HL-60 (cell line): ENCODE data around the gene BIK.
A peak's percentile ranks its signal among the peaks of the same experiment; 100 is the strongest.

Source experiments
- DNase-seq, 2 experiments: peaks; one replicate each; pipeline ENCODE4 v3.0.0-alpha.2; 2010 to 2020; ENCODE audit warnings: low read depth in 1 of 2, low spot score in 1 of 2
- H3K27ac ChIP-seq: fragments of 250-450 bp; sonication (Bioruptor Pico); replicated peaks from 2 replicates; pipeline ENCODE4 v1.5.1; 2020; ENCODE audit warnings: mild to moderate bottlenecking, moderate library complexity
- H3K27me3 ChIP-seq: fragments of 250-450 bp; sonication (Bioruptor Pico); 2 replicates; pipeline ENCODE4 v1.5.1; 2021; ENCODE audit warnings: mild to moderate bottlenecking, moderate library complexity; ENCODE audit not compliant: insufficient read depth, poor library complexity, severe bottlenecking
- H3K4me3 ChIP-seq: replicated peaks from 2 replicates; pipeline ENCODE4 v1.5.1; 2011; ENCODE audit warnings: mild to moderate bottlenecking, control low read depth, low read length; ENCODE audit not compliant: insufficient read depth
- GABPA ChIP-seq: IDR thresholded peaks from 2 replicates; pipeline ENCODE4 v1.6.1; 2012; ENCODE audit warnings: low read depth
- POLR2AphosphoS5 ChIP-seq: IDR thresholded peaks from 2 replicates; pipeline ENCODE4 v1.6.1; 2012; ENCODE audit warnings: low read depth
- SPI1 ChIP-seq: IDR thresholded peaks from 2 replicates; pipeline ENCODE4 v1.6.1; 2012; ENCODE audit warnings: low read depth, mild to moderate bottlenecking, borderline replicate concordance
- TF ChIP-seq, protein P1 (sequence below): IDR thresholded peaks from one replicate; pipeline ENCODE4 v1.5.1; 2011; ENCODE audit warnings: low read length, control low read depth, inconsistent platforms; ENCODE audit not compliant: insufficient read depth
- TF ChIP-seq, protein P2 (sequence below): IDR thresholded peaks from 2 replicates; pipeline ENCODE4 v1.6.1; 2012; ENCODE audit warnings: low read depth; ENCODE audit not compliant: insufficient replicate concordance

The BIK gene

GRCh38 chr22:43106302-43106701 lies 4.2 kb upstream of the BIK start:
- no peaks in the 10 kb centered on the region for H3K27me3 ChIP-seq
- TF ChIP-seq POLR2AphosphoS5 (no peak), SPI1 (no peak), GABPA (no peak)
- TF ChIP-seq, protein P1, sequence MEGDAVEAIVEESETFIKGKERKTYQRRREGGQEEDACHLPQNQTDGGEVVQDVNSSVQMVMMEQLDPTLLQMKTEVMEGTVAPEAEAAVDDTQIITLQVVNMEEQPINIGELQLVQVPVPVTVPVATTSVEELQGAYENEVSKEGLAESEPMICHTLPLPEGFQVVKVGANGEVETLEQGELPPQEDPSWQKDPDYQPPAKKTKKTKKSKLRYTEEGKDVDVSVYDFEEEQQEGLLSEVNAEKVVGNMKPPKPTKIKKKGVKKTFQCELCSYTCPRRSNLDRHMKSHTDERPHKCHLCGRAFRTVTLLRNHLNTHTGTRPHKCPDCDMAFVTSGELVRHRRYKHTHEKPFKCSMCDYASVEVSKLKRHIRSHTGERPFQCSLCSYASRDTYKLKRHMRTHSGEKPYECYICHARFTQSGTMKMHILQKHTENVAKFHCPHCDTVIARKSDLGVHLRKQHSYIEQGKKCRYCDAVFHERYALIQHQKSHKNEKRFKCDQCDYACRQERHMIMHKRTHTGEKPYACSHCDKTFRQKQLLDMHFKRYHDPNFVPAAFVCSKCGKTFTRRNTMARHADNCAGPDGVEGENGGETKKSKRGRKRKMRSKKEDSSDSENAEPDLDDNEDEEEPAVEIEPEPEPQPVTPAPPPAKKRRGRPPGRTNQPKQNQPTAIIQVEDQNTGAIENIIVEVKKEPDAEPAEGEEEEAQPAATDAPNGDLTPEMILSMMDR: no peak
- TF ChIP-seq, protein P2, sequence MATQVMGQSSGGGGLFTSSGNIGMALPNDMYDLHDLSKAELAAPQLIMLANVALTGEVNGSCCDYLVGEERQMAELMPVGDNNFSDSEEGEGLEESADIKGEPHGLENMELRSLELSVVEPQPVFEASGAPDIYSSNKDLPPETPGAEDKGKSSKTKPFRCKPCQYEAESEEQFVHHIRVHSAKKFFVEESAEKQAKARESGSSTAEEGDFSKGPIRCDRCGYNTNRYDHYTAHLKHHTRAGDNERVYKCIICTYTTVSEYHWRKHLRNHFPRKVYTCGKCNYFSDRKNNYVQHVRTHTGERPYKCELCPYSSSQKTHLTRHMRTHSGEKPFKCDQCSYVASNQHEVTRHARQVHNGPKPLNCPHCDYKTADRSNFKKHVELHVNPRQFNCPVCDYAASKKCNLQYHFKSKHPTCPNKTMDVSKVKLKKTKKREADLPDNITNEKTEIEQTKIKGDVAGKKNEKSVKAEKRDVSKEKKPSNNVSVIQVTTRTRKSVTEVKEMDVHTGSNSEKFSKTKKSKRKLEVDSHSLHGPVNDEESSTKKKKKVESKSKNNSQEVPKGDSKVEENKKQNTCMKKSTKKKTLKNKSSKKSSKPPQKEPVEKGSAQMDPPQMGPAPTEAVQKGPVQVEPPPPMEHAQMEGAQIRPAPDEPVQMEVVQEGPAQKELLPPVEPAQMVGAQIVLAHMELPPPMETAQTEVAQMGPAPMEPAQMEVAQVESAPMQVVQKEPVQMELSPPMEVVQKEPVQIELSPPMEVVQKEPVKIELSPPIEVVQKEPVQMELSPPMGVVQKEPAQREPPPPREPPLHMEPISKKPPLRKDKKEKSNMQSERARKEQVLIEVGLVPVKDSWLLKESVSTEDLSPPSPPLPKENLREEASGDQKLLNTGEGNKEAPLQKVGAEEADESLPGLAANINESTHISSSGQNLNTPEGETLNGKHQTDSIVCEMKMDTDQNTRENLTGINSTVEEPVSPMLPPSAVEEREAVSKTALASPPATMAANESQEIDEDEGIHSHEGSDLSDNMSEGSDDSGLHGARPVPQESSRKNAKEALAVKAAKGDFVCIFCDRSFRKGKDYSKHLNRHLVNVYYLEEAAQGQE: no peak
- H3K27ac ChIP-seq: no peak overlapping the region
- no peak for DNase-seq
- H3K4me3 ChIP-seq: no peak overlapping the region

DNA sequence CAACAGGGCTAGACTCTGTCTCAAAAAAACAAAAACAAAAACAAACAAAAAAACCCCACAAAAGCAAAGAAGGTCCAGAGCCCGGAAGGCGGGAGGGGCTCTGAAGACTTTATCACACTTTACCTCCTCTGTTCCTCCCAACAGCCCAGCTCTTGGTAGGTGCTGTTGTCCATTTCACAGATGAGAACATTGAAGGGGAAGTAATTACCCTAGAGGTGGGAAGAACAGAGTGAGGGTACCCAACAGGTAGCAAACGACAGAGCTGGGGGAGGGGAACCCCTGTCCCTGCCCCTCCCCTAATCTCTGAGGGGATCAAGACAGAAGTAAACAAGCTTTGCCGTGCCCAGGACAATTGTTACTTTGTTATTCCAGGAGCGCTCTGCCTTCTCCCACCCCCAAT lies 1.0 kb upstream of the BIK start:
- TF ChIP-seq, protein P2: no peak
- TF ChIP-seq POLR2AphosphoS5: no peak
- no peak for TF ChIP-seq GABPA
- TF ChIP-seq, protein P1: no peak
- no peak for TF ChIP-seq SPI1
- Histone ChIP-seq H3K27me3 (no peaks in the 10 kb centered on the region), H3K4me3 (no peak overlapping the region), H3K27ac (no peak overlapping the region)
- DNase-seq: no peak

- Histone ChIP-seq H3K27ac (no peak overlapping the region), H3K27me3 (no peaks in the 10 kb centered on the region), H3K4me3 (peak overlapping the region; percentile 72)
- no peak for DNase-seq
- TF ChIP-seq POLR2AphosphoS5 (no peak), GABPA (no peak), SPI1 (no peak)
- TF ChIP-seq, protein P2: no peak
- TF ChIP-seq, protein P1: no peak
Measured at GRCh38 chr22:43109921-43110443, 568 bp upstream of the BIK start.
